VCaP (cell line): ENCODE data around the gene CYBA.

Experiments
- H3K27ac ChIP-seq: fragments of 450-650 bp; 2 replicates; pipeline ENCODE4 v1.5.1; 2017
- TF ChIP-seq, protein P1 (sequence below): fragments of 450-650 bp; conservative IDR thresholded peaks from 2 replicates; pipeline ENCODE4 v1.5.1; 2017; ENCODE audit warnings: mild to moderate bottlenecking, moderate library complexity

CYBA gene

DNA sequence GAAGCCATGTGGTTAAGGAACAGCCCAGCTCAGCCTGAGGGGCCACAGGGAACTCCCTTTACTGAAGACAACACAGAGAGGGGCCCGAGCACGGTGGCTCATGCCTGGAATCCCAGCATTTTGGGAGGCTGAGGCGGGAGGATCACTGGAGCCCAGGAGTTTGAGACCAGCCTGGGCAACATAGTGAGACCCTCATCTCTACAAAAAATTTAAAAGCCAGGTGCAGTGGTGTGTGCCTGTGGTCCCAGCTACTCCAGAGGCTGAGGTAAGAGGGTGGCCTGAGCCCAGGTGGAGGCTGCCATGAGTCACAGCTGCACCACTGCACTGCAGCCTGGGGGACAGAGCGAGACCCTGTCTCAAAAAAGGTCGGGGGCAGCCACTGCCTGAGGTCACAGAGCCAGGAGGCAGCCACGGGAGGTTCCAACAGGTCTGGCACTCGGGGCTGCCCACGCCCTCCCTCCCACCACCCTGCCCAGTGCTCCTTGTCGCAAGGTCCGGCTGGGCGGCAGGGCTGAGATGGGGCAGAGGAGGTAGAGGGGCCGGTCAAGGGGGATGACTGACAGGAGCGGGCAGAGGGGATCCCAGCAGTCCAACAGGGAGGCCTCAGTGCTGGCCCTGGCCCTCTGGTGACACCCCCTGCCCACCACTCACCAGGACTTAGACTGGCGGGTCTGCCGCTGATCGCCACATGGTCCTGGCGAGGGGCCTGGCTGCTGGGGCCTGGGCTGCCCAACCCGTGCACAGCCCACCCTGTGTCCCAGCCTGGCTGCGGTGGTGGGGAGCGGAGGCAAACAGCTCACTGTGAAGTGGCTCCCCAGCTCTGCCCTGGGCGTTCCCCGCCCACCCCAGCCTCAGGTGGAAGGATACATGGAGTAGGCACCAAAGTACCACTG is 3.4 kb downstream of the CYBA start:
- TF ChIP-seq, protein P1, sequence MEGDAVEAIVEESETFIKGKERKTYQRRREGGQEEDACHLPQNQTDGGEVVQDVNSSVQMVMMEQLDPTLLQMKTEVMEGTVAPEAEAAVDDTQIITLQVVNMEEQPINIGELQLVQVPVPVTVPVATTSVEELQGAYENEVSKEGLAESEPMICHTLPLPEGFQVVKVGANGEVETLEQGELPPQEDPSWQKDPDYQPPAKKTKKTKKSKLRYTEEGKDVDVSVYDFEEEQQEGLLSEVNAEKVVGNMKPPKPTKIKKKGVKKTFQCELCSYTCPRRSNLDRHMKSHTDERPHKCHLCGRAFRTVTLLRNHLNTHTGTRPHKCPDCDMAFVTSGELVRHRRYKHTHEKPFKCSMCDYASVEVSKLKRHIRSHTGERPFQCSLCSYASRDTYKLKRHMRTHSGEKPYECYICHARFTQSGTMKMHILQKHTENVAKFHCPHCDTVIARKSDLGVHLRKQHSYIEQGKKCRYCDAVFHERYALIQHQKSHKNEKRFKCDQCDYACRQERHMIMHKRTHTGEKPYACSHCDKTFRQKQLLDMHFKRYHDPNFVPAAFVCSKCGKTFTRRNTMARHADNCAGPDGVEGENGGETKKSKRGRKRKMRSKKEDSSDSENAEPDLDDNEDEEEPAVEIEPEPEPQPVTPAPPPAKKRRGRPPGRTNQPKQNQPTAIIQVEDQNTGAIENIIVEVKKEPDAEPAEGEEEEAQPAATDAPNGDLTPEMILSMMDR, result no peak
- no peak overlapping the region for H3K27ac ChIP-seq

DNA sequence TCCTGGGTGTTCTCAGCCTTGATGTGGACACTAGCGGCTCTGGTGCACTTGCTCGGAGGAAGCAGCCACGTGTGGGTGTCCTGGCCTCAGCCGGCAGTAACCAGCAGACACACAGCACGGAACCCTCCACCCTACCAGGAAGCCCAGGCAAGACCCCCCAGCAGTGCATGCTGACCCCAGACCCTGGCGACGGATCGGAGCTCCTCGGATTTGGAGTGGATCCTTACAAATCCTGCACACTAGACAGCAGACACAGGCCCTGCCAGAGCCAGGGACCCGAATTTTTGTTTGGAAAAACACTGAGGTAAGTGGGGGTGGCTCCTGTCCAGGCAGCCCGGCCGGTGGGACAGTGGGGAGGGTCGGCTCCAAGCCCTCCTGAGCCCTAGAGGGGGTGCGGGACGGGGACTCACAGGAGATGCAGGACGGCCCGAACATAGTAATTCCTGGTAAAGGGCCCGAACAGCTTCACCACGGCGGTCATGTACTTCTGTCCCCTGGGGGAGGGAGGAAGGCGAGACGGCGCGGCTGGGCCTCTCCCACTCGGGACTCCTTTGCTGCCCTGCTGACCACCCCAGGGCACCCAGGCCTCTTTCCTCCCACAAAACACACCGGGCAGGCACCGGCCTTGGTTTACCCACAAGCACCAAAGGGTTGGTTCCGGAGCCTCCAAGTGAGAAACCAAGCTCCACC is 4.4 kb downstream of the CYBA start:
- no peak overlapping the region for H3K27ac ChIP-seq
- TF ChIP-seq, protein P1, result no peak

DNA sequence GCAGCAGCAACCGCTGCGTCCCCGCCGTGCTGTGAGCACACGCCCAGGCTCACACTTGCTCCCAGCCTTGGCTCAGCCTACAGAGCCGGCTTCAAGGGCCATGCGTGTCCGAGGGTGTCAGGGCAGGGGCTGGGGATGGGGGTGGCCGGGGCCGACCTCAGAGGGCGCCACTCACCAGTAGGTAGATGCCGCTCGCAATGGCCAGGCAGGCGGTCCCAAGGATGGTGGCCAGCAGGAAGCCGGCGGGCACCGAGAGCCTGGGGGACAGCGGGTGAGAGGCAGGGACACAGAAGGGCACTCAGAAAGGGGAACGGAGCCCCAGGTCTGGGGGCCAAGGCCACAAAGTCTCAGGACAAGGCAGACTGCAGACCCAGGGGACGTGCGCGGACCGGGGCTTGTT is 4.9 kb downstream of the CYBA start:
- TF ChIP-seq, protein P1, result no peak
- H3K27ac ChIP-seq, result no peak overlapping the region

DNA sequence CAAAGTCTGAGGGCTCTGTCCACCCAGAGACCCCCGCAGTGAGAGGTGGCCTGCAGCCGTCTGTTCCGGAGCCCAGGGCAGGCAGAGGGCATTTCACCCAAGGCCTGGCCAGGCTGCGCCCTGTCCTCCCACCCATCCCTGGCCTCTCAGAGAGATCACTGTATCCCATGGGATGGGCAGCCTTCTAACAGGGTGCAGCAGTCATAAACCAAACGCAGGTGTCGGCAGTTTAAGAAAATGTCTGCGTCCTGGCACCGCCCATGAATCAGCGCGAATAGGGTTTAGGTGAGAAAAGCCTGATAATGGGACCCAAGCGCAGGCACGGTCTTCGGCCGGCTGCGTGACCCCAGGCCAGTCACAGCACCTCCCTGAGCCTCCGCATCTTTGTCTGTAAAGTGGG is 5.4 kb downstream of the CYBA start:
- H3K27ac ChIP-seq, result no peak overlapping the region
- TF ChIP-seq, protein P1, result no peak

DNA sequence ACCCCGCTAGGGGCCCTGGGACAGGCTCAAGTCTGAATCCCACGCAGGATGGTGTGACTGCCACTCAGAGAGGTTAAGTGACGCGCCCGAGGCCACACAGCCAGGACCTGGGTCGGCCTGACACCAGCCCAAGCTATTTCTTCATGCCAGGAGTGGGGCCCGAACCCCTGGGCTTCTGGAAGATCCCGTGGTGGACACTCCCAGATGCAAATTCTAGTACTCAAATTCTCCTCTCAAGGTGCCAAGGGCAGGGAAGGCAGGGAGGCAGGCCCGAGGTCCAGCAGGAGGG is 7.3 kb downstream of the CYBA start:
- TF ChIP-seq, protein P1, result no peak
- no peak overlapping the region for H3K27ac ChIP-seq

DNA sequence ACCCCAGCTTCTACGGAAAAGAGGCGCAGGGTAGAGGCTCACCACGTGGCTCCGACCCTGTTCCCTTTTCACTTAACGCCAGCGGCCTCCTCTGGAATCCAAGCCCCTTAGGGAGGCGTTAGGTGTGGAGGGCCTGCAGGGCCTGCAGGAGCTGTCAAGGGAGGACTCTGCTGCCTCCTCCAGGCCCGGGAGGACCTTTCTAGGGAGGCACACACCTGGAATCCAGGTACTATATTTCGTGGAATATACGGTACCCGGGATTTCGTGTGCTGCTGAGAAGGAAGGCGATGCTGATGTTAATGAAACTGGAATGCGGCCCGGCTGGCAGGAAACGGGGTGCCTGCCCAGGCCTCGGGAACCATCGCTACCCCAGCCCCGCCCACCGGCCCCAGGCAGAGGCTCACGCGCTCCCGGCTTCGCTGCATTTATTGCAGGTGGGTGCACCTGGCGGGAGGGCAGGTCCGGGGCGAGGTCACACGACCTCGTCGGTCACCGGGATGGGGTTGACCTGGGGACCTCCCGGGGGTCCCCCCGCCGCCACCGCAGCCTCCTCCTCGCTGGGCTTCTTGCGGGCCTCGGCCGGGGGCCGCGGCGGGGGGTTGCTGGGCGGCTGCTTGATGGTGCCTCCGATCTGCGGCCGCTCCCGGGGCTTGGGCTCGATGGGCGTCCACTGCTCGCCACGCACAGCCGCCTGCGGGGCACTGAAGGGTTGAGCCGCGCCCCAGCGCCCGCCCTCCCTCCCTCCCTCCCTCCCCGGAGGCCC is 7.8 kb downstream of the CYBA start:
- TF ChIP-seq, protein P1, result no peak
- no peak overlapping the region for H3K27ac ChIP-seq

DNA sequence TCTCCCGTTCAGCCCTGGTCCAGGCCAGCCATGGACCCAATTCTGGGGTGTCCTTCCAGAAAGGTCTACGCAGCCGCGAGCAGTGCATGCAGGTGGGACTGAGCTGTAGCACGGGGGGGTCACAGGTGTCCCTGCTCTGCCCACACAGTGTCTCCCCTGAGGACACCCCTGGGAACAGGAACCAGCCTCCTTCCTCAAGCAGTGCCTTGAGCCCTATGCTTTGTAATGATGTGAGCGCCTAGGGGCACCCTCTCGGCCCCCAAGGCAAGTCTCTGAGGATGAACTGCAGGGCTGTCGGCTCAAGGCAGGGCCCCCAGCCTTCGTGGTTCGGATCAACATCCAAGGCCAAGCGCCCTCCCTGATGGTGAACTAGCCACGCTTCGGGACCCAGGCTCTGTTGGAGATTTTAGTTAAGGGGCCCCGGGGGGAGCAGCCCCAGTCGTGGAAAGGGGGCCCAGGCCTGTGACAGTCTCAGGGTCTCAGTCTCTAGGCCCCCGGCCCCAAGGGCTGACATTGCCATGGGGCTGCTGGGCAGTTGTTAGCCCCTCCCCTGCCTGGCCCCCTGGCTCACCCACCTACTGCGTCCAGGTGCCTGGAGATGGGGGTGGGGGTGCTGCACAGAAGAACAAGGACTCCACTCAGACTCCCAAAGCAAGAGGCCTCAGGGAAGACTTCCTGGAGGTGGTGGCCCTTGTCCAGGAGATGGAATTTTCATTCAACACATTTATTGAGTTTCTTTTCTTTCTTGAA is 10.2 kb downstream of the CYBA start:
- H3K27ac ChIP-seq, result no peak overlapping the region
- TF ChIP-seq, protein P1, result no peak
